RPMI8226 (cell line): ENCODE measurements around the gene VASP.

Experiments used
- DNase-seq: peaks from one replicate; pipeline ENCODE4 v3.0.0-alpha.2; 2015

The VASP gene

GRCh38 chr19:45560038-45560437, 52.8 kb downstream of the VASP start:
- no peak for DNase-seq

DNA sequence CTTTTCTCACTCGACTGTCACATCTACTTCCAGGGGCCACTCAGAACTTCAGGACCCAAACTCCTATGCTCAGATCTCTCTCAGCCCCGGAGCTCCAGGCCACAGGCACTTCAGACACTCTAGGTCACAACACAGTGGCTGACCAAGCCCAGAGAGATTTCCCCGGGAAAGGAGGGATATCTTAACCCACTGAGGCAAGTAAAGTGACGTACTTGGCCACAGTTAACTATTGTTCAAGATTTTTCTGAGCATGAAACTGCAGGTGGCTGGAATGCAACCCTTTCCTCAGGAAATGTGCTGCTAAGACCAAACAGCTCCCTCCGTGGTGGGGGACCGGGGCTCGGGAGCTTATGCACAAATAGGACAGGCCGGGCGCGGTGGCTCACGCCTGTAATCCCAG, 53.4 kb downstream of the VASP start:
- no peak for DNase-seq

DNA sequence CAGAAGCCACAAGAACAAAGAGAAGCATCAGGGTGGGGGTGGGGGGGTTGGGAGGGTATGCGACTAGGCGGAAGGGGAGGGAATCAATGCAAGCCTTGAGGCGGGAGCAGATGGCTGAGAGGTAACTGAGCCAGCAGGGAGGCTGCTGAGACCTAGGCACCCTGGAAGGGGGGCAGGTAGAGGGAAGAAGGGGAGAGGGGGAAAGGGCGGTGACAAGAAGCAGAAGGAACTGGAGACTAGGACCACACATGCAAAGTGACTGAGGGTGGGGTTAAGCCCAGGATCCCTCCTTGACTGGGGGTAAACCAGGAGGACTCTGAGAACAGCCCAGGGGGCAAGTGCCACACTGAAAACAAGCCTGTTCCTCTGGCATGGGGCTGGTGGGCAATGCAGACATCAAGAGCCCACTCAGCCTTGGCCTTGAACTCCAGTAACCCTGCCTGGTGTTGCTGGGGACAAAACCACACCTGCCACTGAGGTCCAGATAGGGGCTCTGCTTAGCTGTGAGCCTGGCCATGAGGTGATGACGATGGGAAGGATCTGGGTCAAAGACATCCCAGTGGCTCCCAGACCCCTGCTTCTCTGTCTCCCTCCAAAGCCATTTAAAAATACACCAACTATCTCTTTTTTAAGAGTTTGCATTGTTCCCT, 57.0 kb downstream of the VASP start:
- DNase-seq: no peak

DNA sequence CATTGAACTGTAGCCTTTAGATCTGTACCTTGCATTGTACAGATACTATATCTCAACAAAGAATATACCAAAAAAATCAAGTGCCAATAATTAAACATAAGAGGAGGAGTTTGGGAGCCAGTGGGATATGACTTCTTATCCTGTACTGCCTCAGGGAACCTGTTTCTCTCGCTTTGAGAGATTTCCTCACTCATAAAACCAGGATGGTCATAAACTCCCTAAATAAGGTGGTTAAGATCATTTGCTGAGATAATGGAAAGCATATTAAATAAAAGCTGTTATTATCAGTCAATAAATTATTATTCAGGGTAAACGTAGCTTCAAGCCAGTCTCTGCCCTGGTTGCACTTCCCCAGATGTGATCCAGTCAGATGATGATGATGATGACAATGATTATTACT, 60.3 kb downstream of the VASP start:
- DNase-seq: no peak

- DNase-seq: no peak
Measured at GRCh38 chr19:45568732-45569131, 61.5 kb downstream of the VASP start.

GRCh38 chr19:45569619-45570421, 62.5 kb downstream of the VASP start:
- DNase-seq: peak; percentile 35

- DNase-seq: no peak
Measured at GRCh38 chr19:45571457-45572220, 64.4 kb downstream of the VASP start.

- DNase-seq: no peak
Measured at GRCh38 chr19:45574526-45574925, 67.2 kb downstream of the VASP start.

GRCh38 chr19:45575216-45575615, 67.9 kb downstream of the VASP start:
- DNase-seq: peak; percentile 52
